ENCODE measurements around the gene SPSB1. TPM values are rescaled to one million over a fixed set of nuclear protein-coding genes. Genes with fewer than 3 reads are reported as not detected.

The SPSB1 gene
- total RNA-seq, 4 donors from 2014 or later, result 69.3 to 168 (median 94.1) TPM

GRCh38 chr1:9316080-9316444 lies 23.4 kb downstream of the SPSB1 start:
- Histone ChIP-seq H3K27me3 (no peaks in the 10 kb centered on the region), H3K4me1 (peaks cover 5 to 54% (median 13%) of the 10 kb centered on the region in 4 donors), H3K36me3 (no peaks in the 10 kb centered on the region), H3K4me3 (peak overlapping the region in 1 of 4 donors; percentile 12), H3K27ac (peak overlapping the region in 1 of 4 donors; percentile 46), H3K9me3 (no peaks in the 10 kb centered on the region)
- TF ChIP-seq CTCF (IDR thresholded peaks at IDR 0.05) (no peak), POLR2A (IDR thresholded peaks at IDR 0.05) (no peak)
- DNase-seq, result no peak

- no peak for TF ChIP-seq CTCF (IDR thresholded peaks at IDR 0.05)
- Histone ChIP-seq H3K27me3 (no peaks in the 10 kb centered on the region), H3K4me3 (no peak overlapping the region), H3K9me3 (no peaks in the 10 kb centered on the region), H3K27ac (no peak overlapping the region), H3K36me3 (no peaks in the 10 kb centered on the region), H3K4me1 (peaks cover 5 to 58% (median 13%) of the 10 kb centered on the region in 4 donors)
- DNase-seq, result no peak
Observed at GRCh38 chr1:9316512-9316911, 23.8 kb downstream of the SPSB1 start.

- TF ChIP-seq CTCF (IDR thresholded peaks at IDR 0.05) (no peak), POLR2A (IDR thresholded peaks at IDR 0.05) (no peak)
- no peak for DNase-seq
- peak overlapping the region in 2 of 4 donors; percentile 36 to 52 for H3K27ac ChIP-seq
- H3K9me3 ChIP-seq, result no peaks in the 10 kb centered on the region
- no peaks in the 10 kb centered on the region for H3K36me3 ChIP-seq
- H3K27me3 ChIP-seq, result no peaks in the 10 kb centered on the region
- peaks cover 5 to 63% (median 13%) of the 10 kb centered on the region in 4 donors for H3K4me1 ChIP-seq
- H3K4me3 ChIP-seq, result no peak overlapping the region
Observed at GRCh38 chr1:9317072-9317471, 24.4 kb downstream of the SPSB1 start.

- Histone ChIP-seq H3K36me3 (no peaks in the 10 kb centered on the region), H3K9me3 (no peaks in the 10 kb centered on the region), H3K4me1 (peaks cover 5 to 71% (median 15%) of the 10 kb centered on the region in 4 donors), H3K4me3 (peak overlapping the region in 1 of 4 donors; percentile 0), H3K27me3 (no peaks in the 10 kb centered on the region), H3K27ac (peak overlapping the region; percentile 22 to 52 (median 35))
- TF ChIP-seq CTCF (IDR thresholded peaks at IDR 0.05), result no peak
- TF ChIP-seq POLR2A (IDR thresholded peaks at IDR 0.05), result no peak
- DNase-seq, result peak in 1 of 3 donors; percentile 56
Observed at GRCh38 chr1:9317591-9318417, 25.1 kb downstream of the SPSB1 start.

GRCh38 chr1:9319208-9319788 lies 26.6 kb downstream of the SPSB1 start:
- peaks cover 5 to 86% (median 15%) of the 10 kb centered on the region in 4 donors for H3K4me1 ChIP-seq
- DNase-seq, result no peak

More at GRCh38 chr1:9319208-9319788, 26.6 kb downstream of the SPSB1 start:
- H3K27ac ChIP-seq, result peak overlapping the region in 2 of 4 donors; percentile 19 to 25
- no peaks in the 10 kb centered on the region for H3K9me3 ChIP-seq
- TF ChIP-seq POLR2A (IDR thresholded peaks at IDR 0.05), result no peak
- TF ChIP-seq CTCF (IDR thresholded peaks at IDR 0.05), result no peak
- no peaks in the 10 kb centered on the region for H3K27me3 ChIP-seq
- no peaks in the 10 kb centered on the region for H3K36me3 ChIP-seq
- no peak overlapping the region for H3K4me3 ChIP-seq

All from Peyer's patch (tissue), 4 donors.